Activated CD8-positive, alpha-beta T cell treated with anti-CD3 and anti-CD28 coated beads for 36 hours (primary cell): ENCODE measurements around the gene NR5A2. TPM values are rescaled to one million over a fixed set of nuclear protein-coding genes. Genes with fewer than 3 reads are reported as not detected.
A peak's percentile ranks its signal among the peaks of the same experiment; 100 is the strongest.

Experiments used
- ATAC-seq: fragments of 200-7000 bp; cut with Tn5 transposase; one replicate; pipeline ENCODE4 v1.10.0; 2021; ENCODE audit warnings: mild to moderate bottlenecking, moderate library complexity
- CTCF ChIA-PET: fragments of 350-600 bp; sonication (Branson Sonifier 250); formaldehyde crosslinking; loops from one replicate; lab custom pipeline; 2021; ENCODE audit warnings: antibody characterized with exemption; lab: Charles Lee
- POLR2A ChIA-PET: fragments of 350-600 bp; sonication (Branson Sonifier 250); formaldehyde crosslinking; loops from one replicate; lab custom pipeline; 2021; ENCODE audit warnings: antibody characterized with exemption; lab: Charles Lee
- DNase-seq: peaks from one replicate; pipeline ENCODE4 v3.0.0-alpha.2; 2020
- H3K27ac Mint-ChIP-seq: one replicate; pipeline ENCODE4 v1.8.0; 2021; ENCODE audit warnings: mild to moderate bottlenecking, mixed read lengths
- H3K27me3 Mint-ChIP-seq: one replicate; pipeline ENCODE4 v1.8.0; 2021; ENCODE audit warnings: mixed read lengths
- H3K36me3 Mint-ChIP-seq: one replicate; pipeline ENCODE4 v1.8.0; 2021; ENCODE audit warnings: low read depth, mixed read lengths
- H3K4me1 Mint-ChIP-seq: one replicate; pipeline ENCODE4 v1.8.0; 2021; ENCODE audit warnings: low read depth, mixed read lengths
- H3K4me3 Mint-ChIP-seq: one replicate; pipeline ENCODE4 v1.8.0; 2021; ENCODE audit warnings: mild to moderate bottlenecking, moderate library complexity, mixed read lengths
- H3K9me3 Mint-ChIP-seq: one replicate; pipeline ENCODE4 v1.8.0; 2021; ENCODE audit warnings: mixed read lengths
- intact Hi-C: fragments of 100-400 bp; cut with micrococcal nuclease; formaldehyde crosslinking; loops from one replicate; pipeline ENCODE4 v1.10.0; 2022
- total RNA-seq, 2 experiments: library from RNA; stranded (reverse); gene quantifications; one replicate each; pipeline ENCODE4 v1.2.3, GENCODE V29; 2021
- TF ChIP-seq, protein P1 (sequence below): fragments of 200-600 bp; IDR thresholded peaks from one replicate; pipeline ENCODE4 v1.8.0; 2022; ENCODE audit warnings: antibody characterized with exemption, mild to moderate bottlenecking

NR5A2 gene
- total RNA-seq, 2 experiments from 2014 or later = not detected

DNA sequence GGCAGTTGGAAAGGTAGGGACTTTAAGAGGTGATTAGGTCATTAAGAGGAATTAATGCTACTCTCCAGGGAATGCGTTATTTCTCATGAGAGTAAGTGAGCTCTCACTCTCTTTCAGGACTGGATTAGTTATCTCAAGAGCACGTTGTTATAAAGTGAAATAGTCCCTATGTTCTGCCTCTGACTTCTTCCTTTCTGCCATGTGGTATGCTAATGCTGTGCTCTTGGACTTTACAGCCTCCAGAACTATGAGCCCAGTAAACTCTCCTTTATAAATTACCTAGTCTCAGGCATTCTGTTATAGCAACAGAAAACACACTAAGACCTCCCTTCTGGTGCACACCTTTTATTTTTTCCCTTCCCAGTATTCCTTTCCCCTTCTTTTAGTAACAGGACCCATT, 187.8 kb downstream of the NR5A2 start:
- peaks cover 3% of the 10 kb centered on the region for H3K27me3 Mint-ChIP-seq
- DNase-seq (no peak), ATAC-seq (no peak)
- intact Hi-C loops = no loop called here
- H3K27ac Mint-ChIP-seq = no peak overlapping the region
- H3K36me3 Mint-ChIP-seq = no peaks in the 10 kb centered on the region
- POLR2A ChIA-PET = no interaction called here
- peaks cover 2% of the 10 kb centered on the region for H3K4me1 Mint-ChIP-seq
- H3K4me3 Mint-ChIP-seq = no peak overlapping the region
- TF ChIP-seq, protein P1, sequence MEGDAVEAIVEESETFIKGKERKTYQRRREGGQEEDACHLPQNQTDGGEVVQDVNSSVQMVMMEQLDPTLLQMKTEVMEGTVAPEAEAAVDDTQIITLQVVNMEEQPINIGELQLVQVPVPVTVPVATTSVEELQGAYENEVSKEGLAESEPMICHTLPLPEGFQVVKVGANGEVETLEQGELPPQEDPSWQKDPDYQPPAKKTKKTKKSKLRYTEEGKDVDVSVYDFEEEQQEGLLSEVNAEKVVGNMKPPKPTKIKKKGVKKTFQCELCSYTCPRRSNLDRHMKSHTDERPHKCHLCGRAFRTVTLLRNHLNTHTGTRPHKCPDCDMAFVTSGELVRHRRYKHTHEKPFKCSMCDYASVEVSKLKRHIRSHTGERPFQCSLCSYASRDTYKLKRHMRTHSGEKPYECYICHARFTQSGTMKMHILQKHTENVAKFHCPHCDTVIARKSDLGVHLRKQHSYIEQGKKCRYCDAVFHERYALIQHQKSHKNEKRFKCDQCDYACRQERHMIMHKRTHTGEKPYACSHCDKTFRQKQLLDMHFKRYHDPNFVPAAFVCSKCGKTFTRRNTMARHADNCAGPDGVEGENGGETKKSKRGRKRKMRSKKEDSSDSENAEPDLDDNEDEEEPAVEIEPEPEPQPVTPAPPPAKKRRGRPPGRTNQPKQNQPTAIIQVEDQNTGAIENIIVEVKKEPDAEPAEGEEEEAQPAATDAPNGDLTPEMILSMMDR = no peak
- CTCF ChIA-PET = interaction anchor here (1.0 to 1.1 kb wide), 2 partner anchors 12 to 24 kb away, joined by 3 read pairs; no protein-coding TSS in a partner anchor
- H3K9me3 Mint-ChIP-seq = peaks cover 1% of the 10 kb centered on the region

DNA sequence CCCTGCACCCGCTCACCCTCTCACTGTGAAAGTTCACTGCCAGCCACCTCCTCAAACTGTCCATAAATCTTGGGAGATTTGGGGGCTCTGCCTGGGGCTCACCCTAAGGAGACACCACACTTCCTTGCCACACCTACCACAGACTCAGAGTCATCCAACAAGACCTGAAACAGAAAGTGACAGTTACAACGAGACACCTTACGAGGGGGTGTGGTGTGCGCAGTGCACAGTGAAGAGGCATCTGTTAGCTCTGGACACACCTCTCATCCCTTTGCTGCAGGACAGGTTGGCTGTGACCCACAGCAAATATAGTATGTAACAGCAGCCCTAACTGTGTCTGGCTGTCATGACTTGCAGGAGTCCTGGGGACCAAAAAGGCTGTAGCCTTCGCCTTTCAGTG, 190.2 kb downstream of the NR5A2 start:
- H3K4me3 Mint-ChIP-seq = no peak overlapping the region
- peaks cover 3% of the 10 kb centered on the region for H3K27me3 Mint-ChIP-seq
- peaks cover 1% of the 10 kb centered on the region for H3K9me3 Mint-ChIP-seq
- ChIA-PET POLR2A (interaction anchor here (0.6 kb wide), 1 partner anchor 200 kb away, joined by 3 read pairs; no protein-coding TSS in a partner anchor), CTCF (no interaction called here)
- DNase-seq (peak; percentile 18), ATAC-seq (peak; percentile 62)
- peaks cover 2% of the 10 kb centered on the region for H3K4me1 Mint-ChIP-seq
- intact Hi-C loops = no loop called here
- H3K36me3 Mint-ChIP-seq = no peaks in the 10 kb centered on the region
- no peak overlapping the region for H3K27ac Mint-ChIP-seq
- TF ChIP-seq, protein P1 = no peak

DNA sequence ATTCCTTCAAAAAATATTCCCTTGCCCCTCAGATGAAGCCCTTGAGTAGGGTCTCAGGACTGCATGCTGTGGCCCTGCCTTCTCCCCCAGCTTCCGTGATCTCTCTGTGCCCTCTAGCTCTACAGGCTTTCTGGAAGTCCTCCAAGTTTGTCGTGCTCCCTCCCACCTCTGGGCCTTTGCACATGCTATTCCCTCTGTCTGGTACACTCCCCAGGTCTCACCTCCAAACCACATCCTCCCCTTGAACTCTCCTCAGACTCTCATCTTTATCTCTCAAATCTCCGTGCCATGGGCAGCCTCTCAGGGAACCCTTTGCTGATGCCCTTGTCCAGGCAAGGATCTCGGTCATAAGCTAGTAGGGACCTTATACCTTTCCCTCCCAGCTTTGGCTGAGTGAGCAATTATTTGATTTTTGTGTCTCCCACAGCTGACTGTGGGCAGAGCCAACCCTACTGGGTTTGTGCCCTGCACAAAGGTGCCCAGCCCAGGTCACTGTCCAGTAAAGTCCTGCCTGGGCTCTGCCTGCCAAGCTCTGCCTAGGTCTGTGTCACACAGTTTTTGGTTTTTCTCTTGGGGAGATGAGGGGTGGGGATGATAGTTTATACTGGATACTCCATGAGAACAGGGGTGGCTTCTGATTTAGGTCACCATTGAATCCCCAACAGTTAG, 194.2 kb downstream of the NR5A2 start:
- no peaks in the 10 kb centered on the region for H3K9me3 Mint-ChIP-seq
- no peaks in the 10 kb centered on the region for H3K36me3 Mint-ChIP-seq
- ChIA-PET CTCF (no interaction called here), POLR2A (interaction anchor here (0.6 kb wide), 1 partner anchor 1145 kb away, joined by 3 read pairs; no protein-coding TSS in a partner anchor)
- no peak overlapping the region for H3K4me3 Mint-ChIP-seq
- peaks cover 7% of the 10 kb centered on the region for H3K27me3 Mint-ChIP-seq
- intact Hi-C loops = no loop called here
- H3K4me1 Mint-ChIP-seq = peaks cover 10% of the 10 kb centered on the region
- TF ChIP-seq, protein P1 = no peak
- ATAC-seq (no peak), DNase-seq (peak; percentile 9)
- H3K27ac Mint-ChIP-seq = no peak overlapping the region

DNA sequence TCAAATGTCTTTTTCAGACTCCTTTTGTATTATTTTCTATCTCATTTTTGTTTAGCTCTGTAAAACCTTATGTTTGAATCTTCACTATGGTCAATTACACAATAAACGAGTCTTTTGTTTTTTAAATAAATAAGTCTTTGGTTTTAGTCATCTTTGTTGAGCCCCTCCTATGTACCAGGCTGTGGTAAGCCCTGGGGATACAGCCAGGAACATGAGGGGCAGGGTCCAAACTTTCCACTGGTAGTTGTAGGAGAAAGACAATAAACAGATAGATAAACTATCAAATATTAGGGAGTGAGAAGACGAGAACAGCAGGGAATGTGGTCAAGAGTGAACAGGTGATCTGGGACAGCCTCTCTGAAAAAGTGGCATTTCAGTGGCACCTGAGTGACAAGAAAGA, 195.7 kb downstream of the NR5A2 start:
- H3K27ac Mint-ChIP-seq = no peak overlapping the region
- H3K27me3 Mint-ChIP-seq = peaks cover 11% of the 10 kb centered on the region
- no peaks in the 10 kb centered on the region for H3K9me3 Mint-ChIP-seq
- intact Hi-C loops = no loop called here
- H3K4me1 Mint-ChIP-seq = peaks cover 11% of the 10 kb centered on the region
- H3K36me3 Mint-ChIP-seq = no peaks in the 10 kb centered on the region
- DNase-seq = no peak
- ChIA-PET POLR2A (no interaction called here), CTCF (interaction anchor here (1.1 kb wide), 1 partner anchor 20 kb away, joined by 3 read pairs; no protein-coding TSS in a partner anchor)
- TF ChIP-seq, protein P1 = no peak
- no peak for ATAC-seq
- no peak overlapping the region for H3K4me3 Mint-ChIP-seq

DNA sequence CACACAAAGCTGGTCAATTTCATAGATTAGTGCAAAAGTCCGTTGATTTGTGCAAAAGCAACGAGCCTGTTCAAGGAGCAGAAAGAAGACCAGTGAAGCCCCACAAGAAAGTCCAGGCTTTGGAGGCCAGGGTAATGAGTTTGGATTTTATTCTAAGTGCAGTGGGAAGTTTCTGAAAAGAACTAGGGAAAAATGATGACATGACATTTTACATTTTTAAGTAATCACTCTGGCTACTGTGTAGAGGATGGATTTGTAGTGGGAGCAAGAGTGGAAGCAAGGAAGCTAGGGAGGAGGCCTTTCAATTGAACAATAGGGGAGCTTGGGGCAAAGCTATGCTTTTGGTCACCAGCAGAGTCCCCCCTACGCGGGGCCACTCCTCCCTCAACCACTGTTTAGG, 196.1 kb downstream of the NR5A2 start:
- TF ChIP-seq, protein P1 = no peak
- Mint-ChIP-seq H3K27me3 (peaks cover 11% of the 10 kb centered on the region), H3K36me3 (no peaks in the 10 kb centered on the region), H3K9me3 (no peaks in the 10 kb centered on the region), H3K27ac (no peak overlapping the region), H3K4me1 (peaks cover 11% of the 10 kb centered on the region), H3K4me3 (no peak overlapping the region)
- intact Hi-C loops = no loop called here
- CTCF ChIA-PET = no interaction called here
- ATAC-seq (no peak), DNase-seq (no peak)
- POLR2A ChIA-PET = no interaction called here
